Measurements from ENCODE around the gene SHISA9. TPM values are rescaled to one million over a fixed set of nuclear protein-coding genes. Genes with fewer than 3 reads are reported as not detected.

SHISA9 gene
- total RNA-seq, 1 donor from 2014 or later = not detected

DNA sequence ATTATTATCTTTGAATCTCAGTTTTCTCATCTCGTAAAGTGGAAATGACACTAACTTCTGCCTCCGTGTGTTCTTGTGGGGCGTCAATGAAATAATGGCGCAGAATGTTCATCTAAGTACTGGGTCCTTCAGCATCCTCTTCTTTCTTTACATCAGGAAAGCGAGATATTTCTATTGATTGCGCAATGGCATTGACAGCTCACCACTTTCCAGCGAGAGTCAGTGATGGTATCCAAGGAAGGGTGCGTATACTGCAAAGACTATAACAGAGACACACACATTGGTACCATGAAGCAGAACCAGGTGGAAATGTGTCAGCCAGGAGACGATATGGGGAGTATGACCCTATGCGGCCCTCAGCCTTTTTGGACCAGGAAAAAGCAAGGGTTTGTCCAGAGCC, 162.1 kb downstream of the SHISA9 start:
- Histone ChIP-seq H3K27ac (no peak overlapping the region), H3K27me3 (no peaks in the 10 kb centered on the region), H3K4me1 (no peaks in the 10 kb centered on the region), H3K36me3 (no peaks in the 10 kb centered on the region), H3K4me3 (no peak overlapping the region), H3K9me3 (peaks cover 4% of the 10 kb centered on the region)
- intact Hi-C loops (cut with DNase I) = no loop called here
- no peak for DNase-seq
- no peak for TF ChIP-seq CTCF (IDR thresholded peaks at IDR 0.05)
- ATAC-seq = no peak

GRCh38 chr16:13064821-13065220, 163.4 kb downstream of the SHISA9 start:
- H3K4me1 ChIP-seq = no peaks in the 10 kb centered on the region
- peaks cover 4% of the 10 kb centered on the region for H3K9me3 ChIP-seq
- no peaks in the 10 kb centered on the region for H3K36me3 ChIP-seq
- no peak for TF ChIP-seq CTCF (IDR thresholded peaks at IDR 0.05)
- H3K27me3 ChIP-seq = no peaks in the 10 kb centered on the region
- intact Hi-C loops (cut with DNase I) = no loop called here
- ATAC-seq = no peak
- no peak overlapping the region for H3K27ac ChIP-seq
- no peak overlapping the region for H3K4me3 ChIP-seq
- DNase-seq = no peak

DNA sequence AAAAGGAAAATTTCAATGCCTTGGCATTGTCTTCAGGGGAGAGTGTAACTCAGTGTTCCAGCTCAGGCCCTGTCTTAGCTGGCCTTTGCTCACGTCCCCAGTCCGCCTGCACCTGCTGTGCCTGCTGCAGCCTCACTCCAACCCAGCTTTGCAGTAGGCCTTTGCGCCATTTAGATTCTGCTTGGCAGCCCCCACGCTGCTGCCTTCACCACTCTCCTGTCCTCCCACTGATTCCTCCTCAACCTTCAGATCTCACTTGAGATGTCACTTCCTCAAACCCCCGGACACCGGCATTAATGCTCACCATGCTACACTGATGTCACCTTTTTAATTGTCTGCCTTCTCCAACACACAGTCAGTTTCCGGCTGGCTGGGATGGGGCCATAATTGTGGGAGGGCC, 166.2 kb downstream of the SHISA9 start:
- no peak overlapping the region for H3K27ac ChIP-seq
- DNase-seq = no peak
- H3K4me1 ChIP-seq = no peaks in the 10 kb centered on the region
- peaks cover 4% of the 10 kb centered on the region for H3K9me3 ChIP-seq
- intact Hi-C loops (cut with DNase I) = no loop called here
- no peak overlapping the region for H3K4me3 ChIP-seq
- no peak for TF ChIP-seq CTCF (IDR thresholded peaks at IDR 0.05)
- no peaks in the 10 kb centered on the region for H3K36me3 ChIP-seq
- no peaks in the 10 kb centered on the region for H3K27me3 ChIP-seq
- ATAC-seq = no peak

GRCh38 chr16:13068912-13069583, 167.7 kb downstream of the SHISA9 start:
- DNase-seq = no peak
- no peaks in the 10 kb centered on the region for H3K27me3 ChIP-seq
- no peaks in the 10 kb centered on the region for H3K4me1 ChIP-seq
- no peaks in the 10 kb centered on the region for H3K36me3 ChIP-seq
- no peak overlapping the region for H3K4me3 ChIP-seq
- H3K9me3 ChIP-seq = peaks cover 4% of the 10 kb centered on the region
- intact Hi-C loops (cut with DNase I) = no loop called here
- TF ChIP-seq CTCF (IDR thresholded peaks at IDR 0.05) = no peak
- no peak for ATAC-seq
- no peak overlapping the region for H3K27ac ChIP-seq

- ATAC-seq = no peak
- no peak overlapping the region for H3K27ac ChIP-seq
- intact Hi-C loops (cut with DNase I) = no loop called here
- peaks cover 4% of the 10 kb centered on the region for H3K9me3 ChIP-seq
- no peak overlapping the region for H3K4me3 ChIP-seq
- H3K36me3 ChIP-seq = no peaks in the 10 kb centered on the region
- H3K27me3 ChIP-seq = no peaks in the 10 kb centered on the region
- no peaks in the 10 kb centered on the region for H3K4me1 ChIP-seq
- DNase-seq = no peak
- no peak for TF ChIP-seq CTCF (IDR thresholded peaks at IDR 0.05)
Measured at GRCh38 chr16:13070268-13070667, 168.9 kb downstream of the SHISA9 start.

DNA sequence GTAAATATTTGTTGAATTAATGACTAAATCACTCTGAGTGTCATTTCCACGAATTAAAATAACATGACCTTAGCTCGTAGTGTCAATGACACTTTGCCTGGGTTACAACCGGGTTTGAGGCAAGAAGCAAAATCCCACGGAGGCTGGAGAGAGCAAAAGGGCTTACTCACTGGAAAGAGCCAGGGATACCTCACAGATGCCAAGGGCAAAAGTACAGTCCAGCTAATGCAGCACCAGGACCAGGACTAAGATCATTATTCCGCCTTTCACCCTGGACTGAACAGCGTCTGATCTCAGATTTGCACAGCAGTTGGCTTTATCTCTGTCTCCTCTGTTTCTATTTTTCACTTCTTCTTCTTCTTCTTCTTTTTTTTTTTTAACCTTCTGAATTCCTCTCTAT, 175.5 kb downstream of the SHISA9 start:
- Histone ChIP-seq H3K4me3 (no peak overlapping the region), H3K27ac (no peak overlapping the region), H3K4me1 (no peaks in the 10 kb centered on the region), H3K9me3 (no peaks in the 10 kb centered on the region), H3K27me3 (no peaks in the 10 kb centered on the region), H3K36me3 (no peaks in the 10 kb centered on the region)
- ATAC-seq = no peak
- intact Hi-C loops (cut with DNase I) = no loop called here
- TF ChIP-seq CTCF (IDR thresholded peaks at IDR 0.05) = no peak
- no peak for DNase-seq

All from upper lobe of right lung (tissue), 1 donor.